GM18909 (cell line): ENCODE data around the gene CANX.
"Not testable (repeated sequence)": the region's sequence is repeated elsewhere in the genome, so short reads cannot be mapped to it uniquely, and the experiment has no call there.

Experiments used
- ATAC-seq: cut with Tn5 transposase; IDR thresholded peaks from one replicate; pipeline ENCODE4 v1.9.1; 2021; ENCODE audit warnings: mild to moderate bottlenecking; ENCODE audit not compliant: unreplicated experiment, poor library complexity

Gene CANX

GRCh38 chr5:179697993-179698934 is 503 bp upstream of the CANX start:
- ATAC-seq, result peak; percentile 93

GRCh38 chr5:179699616-179700237 is 960 bp downstream of the CANX start:
- ATAC-seq, result no peak

- ATAC-seq, result no peak
Observed at GRCh38 chr5:179700401-179700918, 1.7 kb downstream of the CANX start.

- ATAC-seq, result no peak
Observed at GRCh38 chr5:179716286-179716685, 17.5 kb downstream of the CANX start.

- no peak for ATAC-seq
Observed at GRCh38 chr5:179720222-179720621, 21.5 kb downstream of the CANX start.

- ATAC-seq, result no peak
Observed at GRCh38 chr5:179724163-179724562, 25.4 kb downstream of the CANX start.

- ATAC-seq, result no peak
Observed at GRCh38 chr5:179727106-179727505, 28.3 kb downstream of the CANX start.

- no peak for ATAC-seq
Observed at GRCh38 chr5:179729303-179729702, 30.5 kb downstream of the CANX start.

- no peak for ATAC-seq
Observed at GRCh38 chr5:179729727-179730126, 31.0 kb downstream of the CANX start.

- no peak for ATAC-seq
Observed at GRCh38 chr5:179730356-179730755, 31.6 kb downstream of the CANX start.

- ATAC-seq, result no peak
Observed at GRCh38 chr5:179730852-179731251, 32.1 kb downstream of the CANX start.

- ATAC-seq, result peak; percentile 13
Observed at GRCh38 chr5:179731791-179732411, 33.1 kb downstream of the CANX start.

- ATAC-seq, result peak; percentile 96
Observed at GRCh38 chr5:179732412-179732917, 33.7 kb downstream of the CANX start, which contains the start of gene MAML1. Gene MAML1, plus strand, starts transcription at chr5:179732822. Its CDS starts 291 bp downstream, at chr5:179733113.

- ATAC-seq, result peak; percentile 28
Observed at GRCh38 chr5:179732918-179733771, 34.4 kb downstream of the CANX start.

- ATAC-seq, result no peak
Observed at GRCh38 chr5:179733772-179734126, 35.0 kb downstream of the CANX start.

GRCh38 chr5:179734536-179735164 is 35.9 kb downstream of the CANX start:
- ATAC-seq, result no peak

GRCh38 chr5:179738742-179739141 is 40.0 kb downstream of the CANX start:
- no peak for ATAC-seq

GRCh38 chr5:179744106-179744505 is 45.3 kb downstream of the CANX start:
- not testable (repeated sequence) for ATAC-seq

- ATAC-seq, result no peak
Observed at GRCh38 chr5:179746872-179747271, 48.1 kb downstream of the CANX start.
